HEK293 (cell line): ENCODE data around the gene QPCTL.

Experiments used
- CTCF ChIA-PET: fragments of 350-600 bp; formaldehyde crosslinking; extraction: SDS; loops from one replicate; lab custom pipeline; 2021; ENCODE audit warnings: antibody characterized with exemption; lab: Yijun Ruan, JAX
- POLR2A ChIA-PET: fragments of 300-600 bp; formaldehyde crosslinking; extraction: SDS; loops from one replicate; lab custom pipeline; 2020; ENCODE audit warnings: antibody characterized with exemption, inconsistent platforms; lab: Yijun Ruan, JAX
- H3K27ac ChIP-seq: fragments of 200-500 bp; sonication (Bioruptor generic); 2 replicates; pipeline ENCODE4 v1.5.1; 2014; ENCODE audit warnings: low read depth, low read length, control low read depth, inconsistent platforms; ENCODE audit errors: extremely low read depth
- H3K36me3 ChIP-seq, 2 experiments: fragments of 200-500 bp in 1 of 2; sonication (Bioruptor generic) in 1 of 2; 1 replicate in 1 of 2; 2 replicates in 1 of 2; pipeline ENCODE4 v1.5.1; 2014 to 2017; ENCODE audit warnings: inconsistent platforms in 2 of 2, low read length in 2 of 2; ENCODE audit not compliant: control insufficient read depth in 2 of 2, insufficient read depth in 1 of 2
- H3K4me1 ChIP-seq: fragments of 200-500 bp; sonication (Bioruptor generic); 2 replicates; pipeline ENCODE4 v1.5.1; 2014; ENCODE audit warnings: mild to moderate bottlenecking, low read length, inconsistent platforms; ENCODE audit not compliant: control insufficient read depth, insufficient read depth
- H3K4me3 ChIP-seq: 2 replicates; pipeline ENCODE4 v1.5.1; 2011; ENCODE audit warnings: low read depth, mild to moderate bottlenecking, control low read depth, low read length, moderate library complexity
- H3K9me3 ChIP-seq: fragments of 200-500 bp; sonication (Bioruptor generic); 2 replicates; pipeline ENCODE4 v1.5.1; 2014; ENCODE audit warnings: low read depth, low read length, inconsistent platforms; ENCODE audit not compliant: control insufficient read depth, insufficient read depth
- BCL11B ChIP-seq: fragments of 450-650 bp; formaldehyde crosslinking; IDR thresholded peaks from 2 replicates; pipeline ENCODE4 v1.5.1; 2016; ENCODE audit warnings: low read depth, missing biosample characterization, missing genetic modification characterization
- HOXA7 ChIP-seq: sonication (generic); formaldehyde crosslinking; IDR thresholded peaks from 2 replicates; pipeline ENCODE4 v1.8.1; 2022; ENCODE audit warnings: missing genetic modification reagents, borderline replicate concordance
- HOXD13 ChIP-seq: sonication (generic); formaldehyde crosslinking; IDR thresholded peaks from 2 replicates; pipeline ENCODE4 v1.8.0; 2022; ENCODE audit warnings: missing genetic modification reagents, borderline replicate concordance
- IKZF3 ChIP-seq: fragments of 450-650 bp; IDR thresholded peaks from 2 replicates; pipeline ENCODE4 v1.5.0; 2018; ENCODE audit warnings: missing biosample characterization, mild to moderate bottlenecking, missing genetic modification characterization, moderate library complexity
- KLF9 ChIP-seq: fragments of 450-650 bp; formaldehyde crosslinking; IDR thresholded peaks from 2 replicates; pipeline ENCODE4 v1.5.1; 2016; ENCODE audit warnings: missing biosample characterization, missing genetic modification characterization, low read depth
- PRDM1 ChIP-seq: fragments of 450-650 bp; formaldehyde crosslinking; IDR thresholded peaks from 2 replicates; pipeline ENCODE4; 2016; ENCODE audit warnings: missing biosample characterization, missing genetic modification characterization
- SALL2 ChIP-seq: fragments of 450-650 bp; formaldehyde crosslinking; IDR thresholded peaks from 2 replicates; pipeline ENCODE4 v1.5.0; 2017; ENCODE audit warnings: missing biosample characterization, mild to moderate bottlenecking, missing genetic modification characterization, borderline replicate concordance
- SCRT1 ChIP-seq: fragments of 450-650 bp; formaldehyde crosslinking; IDR thresholded peaks from 2 replicates; pipeline ENCODE4 v1.5.1; 2016; ENCODE audit warnings: missing biosample characterization, missing genetic modification characterization, borderline replicate concordance
- SP2 ChIP-seq: fragments of 450-650 bp; formaldehyde crosslinking; IDR thresholded peaks from 2 replicates; pipeline ENCODE4 v1.5.1; 2016; ENCODE audit warnings: missing biosample characterization, missing genetic modification characterization
- ZBTB17 ChIP-seq: fragments of 450-650 bp; formaldehyde crosslinking; IDR thresholded peaks from 2 replicates; pipeline ENCODE4 v1.5.1; 2016; ENCODE audit warnings: missing biosample characterization, missing genetic modification characterization
- ZBTB20 ChIP-seq: fragments of 450-650 bp; formaldehyde crosslinking; IDR thresholded peaks from 2 replicates; pipeline ENCODE4 v1.5.1; 2016; ENCODE audit warnings: missing biosample characterization, missing genetic modification characterization
- ZBTB8A ChIP-seq: fragments of 450-650 bp; formaldehyde crosslinking; IDR thresholded peaks from 2 replicates; pipeline ENCODE4 v1.5.1; 2016; ENCODE audit warnings: missing biosample characterization, missing genetic modification characterization
- ZNF114 ChIP-seq: fragments of 450-650 bp; formaldehyde crosslinking; IDR thresholded peaks from 2 replicates; pipeline ENCODE4 v1.5.0; 2017; ENCODE audit warnings: missing biosample characterization, missing genetic modification characterization
- ZNF157 ChIP-seq: fragments of 450-650 bp; formaldehyde crosslinking; IDR thresholded peaks from 2 replicates; pipeline ENCODE4 v1.5.1; 2016; ENCODE audit warnings: missing biosample characterization, missing genetic modification characterization
- ZNF19 ChIP-seq: fragments of 450-650 bp; formaldehyde crosslinking; IDR thresholded peaks from 2 replicates; pipeline ENCODE4; 2016; ENCODE audit warnings: missing biosample characterization, missing genetic modification characterization, low read depth
- ZNF2 ChIP-seq: fragments of 450-650 bp; formaldehyde crosslinking; IDR thresholded peaks from 2 replicates; pipeline ENCODE4 v1.5.1; 2016; ENCODE audit warnings: missing biosample characterization, missing genetic modification characterization
- ZNF274 ChIP-seq, 2 experiments: fragments of 200-500 bp in 1 of 2; fragments of 450-650 bp in 1 of 2; sonication (Bioruptor generic) in 1 of 2; formaldehyde crosslinking in 1 of 2; IDR thresholded peaks; 2 replicates each; pipeline versions ENCODE4 v1.5.1 to v1.6.1; 2014 to 2016; ENCODE audit warnings: borderline replicate concordance in 1 of 2, inconsistent platforms in 1 of 2, low read length in 1 of 2, missing biosample characterization in 1 of 2, missing genetic modification characterization in 1 of 2
- ZNF391 ChIP-seq: fragments of 450-650 bp; formaldehyde crosslinking; IDR thresholded peaks from 2 replicates; pipeline ENCODE4 v1.5.1; 2016; ENCODE audit warnings: low read depth, missing biosample characterization, missing genetic modification characterization, borderline replicate concordance
- ZNF510 ChIP-seq: fragments of 450-650 bp; formaldehyde crosslinking; IDR thresholded peaks from 2 replicates; pipeline ENCODE4 v1.5.1; 2018; ENCODE audit warnings: mild to moderate bottlenecking, missing genetic modification characterization, missing biosample characterization; ENCODE audit not compliant: insufficient replicate concordance
- ZNF514 ChIP-seq: fragments of 450-650 bp; formaldehyde crosslinking; IDR thresholded peaks from 2 replicates; pipeline ENCODE4 v1.5.1; 2016; ENCODE audit warnings: missing biosample characterization, missing genetic modification characterization
- ZNF677 ChIP-seq: fragments of 450-650 bp; IDR thresholded peaks from 2 replicates; pipeline ENCODE4 v1.5.0; 2018; ENCODE audit warnings: missing biosample characterization, mild to moderate bottlenecking, missing genetic modification characterization, moderate library complexity
- ZNF785 ChIP-seq: fragments of 450-650 bp; formaldehyde crosslinking; IDR thresholded peaks from 2 replicates; pipeline ENCODE4 v1.5.1; 2016; ENCODE audit warnings: missing biosample characterization, missing genetic modification characterization
- ZNF830 ChIP-seq: fragments of 450-650 bp; IDR thresholded peaks from 2 replicates; pipeline ENCODE4 v1.5.0; 2018; ENCODE audit warnings: missing biosample characterization, missing genetic modification characterization, low read depth, mild to moderate bottlenecking, moderate library complexity
- TF ChIP-seq, protein P1 (sequence below): fragments of 450-650 bp; formaldehyde crosslinking; IDR thresholded peaks from 2 replicates; pipeline ENCODE4 v1.5.1; 2016; ENCODE audit warnings: missing biosample characterization, missing genetic modification characterization
- TF ChIP-seq, protein P2 (sequence below): fragments of 450-650 bp; formaldehyde crosslinking; IDR thresholded peaks from 2 replicates; pipeline ENCODE4 v1.5.1; 2016; ENCODE audit warnings: missing biosample characterization, missing genetic modification characterization

QPCTL gene

DNA sequence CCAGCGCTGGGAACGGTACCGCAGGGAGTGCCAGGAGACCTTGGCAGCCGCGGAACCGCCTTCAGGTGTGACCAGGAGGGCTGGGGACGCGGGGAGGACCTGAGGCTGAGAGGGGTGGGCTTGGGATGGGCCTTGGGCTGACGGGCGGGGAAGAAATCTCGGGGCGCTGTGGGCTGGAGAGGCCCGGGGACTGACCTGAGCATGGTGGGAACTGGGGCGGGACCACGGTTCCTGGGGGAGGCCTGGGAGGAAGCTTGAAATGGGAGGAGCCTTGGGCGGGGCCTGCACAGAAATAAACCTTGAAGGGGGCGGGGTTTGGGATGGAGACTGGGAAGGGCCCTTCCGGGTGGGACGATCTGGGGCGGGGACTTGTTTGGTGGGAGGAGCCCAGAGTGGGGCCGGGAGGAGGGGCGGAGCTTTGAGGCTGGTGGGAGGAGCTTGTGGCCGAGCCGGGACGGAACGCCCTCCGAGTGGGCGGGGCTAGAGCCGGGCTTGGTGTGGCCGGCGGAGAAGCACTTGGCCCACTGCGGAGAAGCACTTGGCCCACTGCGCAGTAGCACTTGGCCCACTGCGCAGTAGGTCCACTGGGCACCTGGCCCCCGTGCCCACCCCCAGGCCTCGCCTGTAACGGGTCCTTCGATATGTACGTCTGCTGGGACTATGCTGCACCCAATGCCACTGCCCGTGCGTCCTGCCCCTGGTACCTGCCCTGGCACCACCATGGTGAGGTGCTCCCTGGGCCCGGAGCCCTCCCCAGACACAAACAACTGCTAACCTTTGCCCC lies 21.6 kb upstream of the QPCTL start (continued):
- TF ChIP-seq BCL11B (tag by site-specific recombination) = no peak
- 0 out of 2 replicates have a peak, but pooled peaks have one; percentile 34 for TF ChIP-seq IKZF3 (tag by site-specific recombination)
- no peak for TF ChIP-seq ZNF785 (tag by site-specific recombination)
- TF ChIP-seq ZNF274 (IDR thresholded peaks at IDR 0.05; ENCODE audit: low read length) = no peak
- no peak for TF ChIP-seq ZNF274 (tag by site-specific recombination; IDR thresholded peaks at IDR 0.05; ENCODE audit: borderline replicate concordance)
- no peak for TF ChIP-seq HOXA7 (CRISPR knock-in tag)
- TF ChIP-seq ZBTB20 (tag by site-specific recombination) = no peak
- TF ChIP-seq ZNF114 (tag by site-specific recombination) = no peak
- TF ChIP-seq ZNF157 (tag by site-specific recombination) = no peak
- TF ChIP-seq ZNF391 (tag by site-specific recombination) = no peak
- TF ChIP-seq HOXD13 (CRISPR knock-in tag) = no peak
- TF ChIP-seq ZBTB17 (tag by site-specific recombination) = no peak
- TF ChIP-seq, protein P1, sequence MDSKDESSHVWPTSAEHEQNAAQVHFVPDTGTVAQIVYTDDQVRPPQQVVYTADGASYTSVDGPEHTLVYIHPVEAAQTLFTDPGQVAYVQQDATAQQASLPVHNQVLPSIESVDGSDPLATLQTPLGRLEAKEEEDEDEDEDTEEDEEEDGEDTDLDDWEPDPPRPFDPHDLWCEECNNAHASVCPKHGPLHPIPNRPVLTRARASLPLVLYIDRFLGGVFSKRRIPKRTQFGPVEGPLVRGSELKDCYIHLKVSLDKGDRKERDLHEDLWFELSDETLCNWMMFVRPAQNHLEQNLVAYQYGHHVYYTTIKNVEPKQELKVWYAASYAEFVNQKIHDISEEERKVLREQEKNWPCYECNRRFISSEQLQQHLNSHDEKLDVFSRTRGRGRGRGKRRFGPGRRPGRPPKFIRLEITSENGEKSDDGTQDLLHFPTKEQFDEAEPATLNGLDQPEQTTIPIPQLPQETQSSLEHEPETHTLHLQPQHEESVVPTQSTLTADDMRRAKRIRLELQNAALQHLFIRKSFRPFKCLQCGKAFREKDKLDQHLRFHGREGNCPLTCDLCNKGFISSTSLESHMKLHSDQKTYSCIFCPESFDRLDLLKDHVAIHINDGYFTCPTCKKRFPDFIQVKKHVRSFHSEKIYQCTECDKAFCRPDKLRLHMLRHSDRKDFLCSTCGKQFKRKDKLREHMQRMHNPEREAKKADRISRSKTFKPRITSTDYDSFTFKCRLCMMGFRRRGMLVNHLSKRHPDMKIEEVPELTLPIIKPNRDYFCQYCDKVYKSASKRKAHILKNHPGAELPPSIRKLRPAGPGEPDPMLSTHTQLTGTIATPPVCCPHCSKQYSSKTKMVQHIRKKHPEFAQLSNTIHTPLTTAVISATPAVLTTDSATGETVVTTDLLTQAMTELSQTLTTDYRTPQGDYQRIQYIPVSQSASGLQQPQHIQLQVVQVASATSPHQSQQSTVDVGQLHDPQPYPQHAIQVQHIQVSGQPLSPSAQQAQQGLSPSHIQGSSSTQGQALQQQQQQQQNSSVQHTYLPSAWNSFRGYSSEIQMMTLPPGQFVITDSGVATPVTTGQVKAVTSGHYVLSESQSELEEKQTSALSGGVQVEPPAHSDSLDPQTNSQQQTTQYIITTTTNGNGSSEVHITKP (tag by site-specific recombination) = peak; percentile 40; the same call in 1 of the 2 replicates
- no peak for TF ChIP-seq ZNF19 (tag by site-specific recombination)
- TF ChIP-seq ZNF830 (tag by site-specific recombination) = no peak
- TF ChIP-seq, protein P2, sequence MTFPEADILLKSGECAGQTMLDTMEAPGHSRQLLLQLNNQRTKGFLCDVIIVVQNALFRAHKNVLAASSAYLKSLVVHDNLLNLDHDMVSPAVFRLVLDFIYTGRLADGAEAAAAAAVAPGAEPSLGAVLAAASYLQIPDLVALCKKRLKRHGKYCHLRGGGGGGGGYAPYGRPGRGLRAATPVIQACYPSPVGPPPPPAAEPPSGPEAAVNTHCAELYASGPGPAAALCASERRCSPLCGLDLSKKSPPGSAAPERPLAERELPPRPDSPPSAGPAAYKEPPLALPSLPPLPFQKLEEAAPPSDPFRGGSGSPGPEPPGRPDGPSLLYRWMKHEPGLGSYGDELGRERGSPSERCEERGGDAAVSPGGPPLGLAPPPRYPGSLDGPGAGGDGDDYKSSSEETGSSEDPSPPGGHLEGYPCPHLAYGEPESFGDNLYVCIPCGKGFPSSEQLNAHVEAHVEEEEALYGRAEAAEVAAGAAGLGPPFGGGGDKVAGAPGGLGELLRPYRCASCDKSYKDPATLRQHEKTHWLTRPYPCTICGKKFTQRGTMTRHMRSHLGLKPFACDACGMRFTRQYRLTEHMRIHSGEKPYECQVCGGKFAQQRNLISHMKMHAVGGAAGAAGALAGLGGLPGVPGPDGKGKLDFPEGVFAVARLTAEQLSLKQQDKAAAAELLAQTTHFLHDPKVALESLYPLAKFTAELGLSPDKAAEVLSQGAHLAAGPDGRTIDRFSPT (tag by site-specific recombination) = peak; percentile 75
- TF ChIP-seq ZNF510 (tag by site-specific recombination) = no peak
- TF ChIP-seq ZBTB8A = no peak
- TF ChIP-seq SP2 (tag by site-specific recombination) = peak; percentile 88
- TF ChIP-seq SALL2 (tag by site-specific recombination) = no peak
- no peak for TF ChIP-seq ZNF2 (tag by site-specific recombination)
- TF ChIP-seq KLF9 (tag by site-specific recombination) = 0 out of 2 replicates have a peak, but pooled peaks have one; percentile 58

GRCh38 chr19:45674946-45675345 lies 17.5 kb upstream of the QPCTL start:
- H3K27ac ChIP-seq = no peak overlapping the region
- POLR2A ChIA-PET = no interaction called here
- H3K4me3 ChIP-seq = no peak overlapping the region
- TF ChIP-seq ZNF514 (tag by site-specific recombination) (no peak), PRDM1 (0 out of 2 replicates have a peak, but pooled peaks have one; percentile 24), SCRT1 (0 out of 2 replicates have a peak, but pooled peaks have one; percentile 11), ZNF677 (tag by site-specific recombination) (no peak), ZNF114 (tag by site-specific recombination) (no peak)
- TF ChIP-seq, protein P1 (tag by site-specific recombination) = 0 out of 2 replicates have a peak, but pooled peaks have one; percentile 29
- TF ChIP-seq, all 188 proteins: peak for 3
- H3K4me1 ChIP-seq = peaks cover 7% of the 10 kb centered on the region
- no peaks in the 10 kb centered on the region for H3K9me3 ChIP-seq
- H3K36me3 ChIP-seq = no peaks in the 10 kb centered on the region; a peak in 1 of 3 replicates
- CTCF ChIA-PET = interaction anchor here (1.2 kb wide), 1 partner anchor 18 kb away, joined by 6 read pairs; the partner anchor contains the start of gene QPCTL
